ENCODE results near the gene USP47.

The USP47 gene

DNA sequence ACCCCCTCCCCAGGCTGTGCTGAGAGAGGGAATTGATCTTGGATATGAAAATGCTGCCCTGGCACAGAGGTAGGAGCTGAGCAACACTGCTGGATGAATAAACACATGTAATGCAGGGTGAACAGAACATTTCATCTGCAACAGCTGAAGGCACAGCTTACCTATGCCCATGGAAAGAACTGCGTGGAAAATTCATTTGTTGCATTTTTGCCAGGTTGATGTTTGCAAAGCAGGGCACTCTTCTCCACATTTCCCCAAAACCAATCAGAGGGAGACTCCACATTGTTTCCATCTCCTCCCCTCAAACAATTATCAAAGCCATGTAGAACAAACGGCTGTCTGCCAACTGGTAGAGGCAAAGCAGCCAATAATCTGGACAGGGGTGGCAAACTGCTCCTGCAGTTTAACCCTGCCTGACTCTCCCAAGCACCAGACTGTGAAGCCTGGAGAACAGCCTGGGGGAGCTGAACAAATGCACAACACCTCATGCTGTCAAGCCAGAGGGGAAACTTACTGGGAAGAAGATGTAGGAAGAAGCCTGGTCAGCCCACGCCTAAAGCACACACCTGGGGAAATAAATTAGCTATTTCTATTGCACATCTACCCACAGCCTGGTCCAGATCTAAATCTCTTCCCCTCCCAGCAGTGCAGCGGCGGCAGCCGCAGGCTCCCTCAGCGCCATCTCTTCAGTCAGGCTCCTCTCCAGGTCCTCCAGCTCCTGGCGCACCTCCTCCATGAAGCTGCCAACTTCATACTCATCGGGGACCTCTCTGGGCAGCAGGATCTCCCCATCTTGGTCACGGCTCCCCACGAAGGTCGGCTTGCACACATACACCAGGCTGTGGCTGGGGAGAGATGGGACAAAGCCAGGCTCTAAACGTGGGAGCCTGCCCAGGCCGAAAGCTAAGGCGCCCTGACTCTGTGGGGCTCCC lies 122.3 kb downstream of the USP47 start:
- Histone ChIP-seq H3K4me3 (no peak overlapping the region), H3K36me3 (replicated peaks) (no peaks in the 10 kb centered on the region), H3K9me3 (no peaks in the 10 kb centered on the region), H3K4me1 (no peaks in the 10 kb centered on the region), H3K27me3 (ENCODE audit: low read depth) (no peaks in the 10 kb centered on the region)
- DNase-seq (ENCODE audit: low spot score in 2 of 2) = no peak
- in situ Hi-C loops (cut with MboI; ENCODE audit: low sequenced_read_pairs) = no loop called here

DNA sequence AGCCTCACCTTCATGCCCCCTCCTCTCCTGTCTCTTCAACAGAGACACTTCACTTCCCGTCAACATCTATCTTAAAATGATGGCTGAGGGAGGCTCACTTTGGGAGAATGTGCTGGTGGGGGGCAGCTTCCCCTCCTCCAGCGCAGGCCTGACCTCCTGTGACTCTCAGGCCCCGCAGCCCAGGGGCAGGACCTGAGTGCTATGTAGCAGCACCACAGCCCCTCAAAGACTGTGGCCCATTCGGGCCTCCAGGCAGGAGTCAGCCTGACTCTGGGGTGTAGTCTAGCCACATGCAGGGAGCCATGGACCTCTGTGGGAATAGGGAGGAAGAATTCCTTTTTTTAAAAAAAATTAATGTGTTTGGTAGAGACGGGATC lies 123.0 kb downstream of the USP47 start:
- no peaks in the 10 kb centered on the region for H3K27me3 ChIP-seq (ENCODE audit: low read depth)
- no peaks in the 10 kb centered on the region for H3K4me1 ChIP-seq
- no peaks in the 10 kb centered on the region for H3K36me3 ChIP-seq (replicated peaks)
- H3K9me3 ChIP-seq = no peaks in the 10 kb centered on the region
- no peak for DNase-seq (ENCODE audit: low spot score in 2 of 2)
- in situ Hi-C loops (cut with MboI; ENCODE audit: low sequenced_read_pairs) = no loop called here
- H3K4me3 ChIP-seq = no peak overlapping the region

DNA sequence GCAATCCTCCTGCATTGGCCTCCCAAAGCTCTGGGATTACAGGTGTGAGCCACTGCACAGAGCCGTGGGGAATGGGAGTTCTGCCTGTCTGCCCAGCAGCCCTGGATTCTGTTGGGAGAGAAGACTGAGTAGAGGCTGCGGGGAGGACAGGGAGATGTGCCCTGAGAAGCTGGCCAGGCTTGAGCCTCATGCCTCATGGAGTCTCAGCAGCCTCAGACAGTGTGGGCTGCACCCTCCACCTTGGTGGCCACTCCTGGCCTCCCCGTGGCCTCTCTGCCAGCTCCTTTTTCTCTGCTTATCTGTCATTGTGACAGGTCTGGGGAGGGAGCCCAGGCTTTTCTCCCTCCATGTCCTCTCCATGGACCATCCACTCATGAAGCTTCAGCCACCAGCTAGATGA lies 123.4 kb downstream of the USP47 start:
- in situ Hi-C loops (cut with MboI; ENCODE audit: low sequenced_read_pairs) = no loop called here
- Histone ChIP-seq H3K9me3 (no peaks in the 10 kb centered on the region), H3K36me3 (replicated peaks) (no peaks in the 10 kb centered on the region), H3K4me3 (no peak overlapping the region), H3K27me3 (ENCODE audit: low read depth) (no peaks in the 10 kb centered on the region), H3K4me1 (no peaks in the 10 kb centered on the region)
- DNase-seq (ENCODE audit: low spot score in 2 of 2) = no peak

GRCh38 chr11:11965656-11966353 lies 124.0 kb downstream of the USP47 start:
- Histone ChIP-seq H3K9me3 (no peaks in the 10 kb centered on the region), H3K4me1 (no peaks in the 10 kb centered on the region), H3K4me3 (no peak overlapping the region), H3K27me3 (ENCODE audit: low read depth) (no peaks in the 10 kb centered on the region), H3K36me3 (replicated peaks) (no peaks in the 10 kb centered on the region)
- DNase-seq (ENCODE audit: low spot score in 2 of 2) = no peak
- in situ Hi-C loops (cut with MboI; ENCODE audit: low sequenced_read_pairs) = no loop called here

GRCh38 chr11:11966354-11966741 lies 124.6 kb downstream of the USP47 start:
- Histone ChIP-seq H3K9me3 (no peaks in the 10 kb centered on the region), H3K36me3 (replicated peaks) (no peaks in the 10 kb centered on the region), H3K4me3 (no peak overlapping the region), H3K4me1 (no peaks in the 10 kb centered on the region), H3K27me3 (ENCODE audit: low read depth) (no peaks in the 10 kb centered on the region)
- in situ Hi-C loops (cut with MboI; ENCODE audit: low sequenced_read_pairs) = no loop called here
- DNase-seq (ENCODE audit: low spot score in 2 of 2) = no peak

DNA sequence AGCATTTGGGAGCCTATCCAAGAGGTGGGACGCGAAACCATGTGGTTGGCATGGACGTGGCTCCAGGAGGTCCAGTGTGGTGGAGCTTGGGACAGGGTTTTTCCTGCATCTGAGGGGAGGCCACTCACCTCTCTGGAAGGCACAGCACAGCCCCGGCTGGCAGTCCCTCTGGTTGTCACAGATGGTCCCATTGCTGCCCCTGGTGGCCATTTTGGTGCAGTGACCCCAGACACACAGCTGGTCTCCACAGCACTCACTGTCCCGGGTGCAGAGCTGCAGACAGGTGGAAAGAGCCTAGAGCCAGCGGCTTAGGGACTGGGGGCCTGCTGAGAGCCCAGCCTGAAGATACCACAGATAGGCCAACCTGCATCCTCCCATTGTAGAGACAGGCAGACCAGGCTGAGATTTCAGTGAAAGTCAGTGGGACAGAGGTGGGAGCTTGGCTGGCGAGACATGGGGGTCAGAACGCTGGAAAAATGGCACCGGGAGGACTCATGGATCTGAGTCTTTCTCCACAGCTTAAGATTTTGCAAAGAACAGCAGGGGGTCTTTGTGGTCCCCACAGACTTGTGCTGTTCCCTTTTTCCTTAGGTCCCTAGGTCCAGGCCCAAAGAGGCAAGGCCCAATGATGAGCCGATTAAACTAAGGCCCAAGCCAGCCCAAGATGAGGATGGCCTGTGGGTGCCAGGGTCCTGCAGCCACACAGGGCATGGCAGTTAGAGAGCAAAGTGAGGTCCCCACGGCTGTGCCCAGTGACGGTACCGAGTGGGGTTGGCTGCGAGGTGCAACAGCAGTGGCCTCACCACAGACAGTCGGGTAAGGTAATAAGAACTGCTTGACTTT lies 125.3 kb downstream of the USP47 start:
- no peaks in the 10 kb centered on the region for H3K9me3 ChIP-seq
- in situ Hi-C loops (cut with MboI; ENCODE audit: low sequenced_read_pairs) = no loop called here
- no peak overlapping the region for H3K4me3 ChIP-seq
- no peaks in the 10 kb centered on the region for H3K27me3 ChIP-seq (ENCODE audit: low read depth)
- H3K36me3 ChIP-seq (replicated peaks) = no peaks in the 10 kb centered on the region
- DNase-seq (ENCODE audit: low spot score in 2 of 2) = peak; percentile 57 to 89
- no peaks in the 10 kb centered on the region for H3K4me1 ChIP-seq

GRCh38 chr11:11967669-11968510 lies 126.1 kb downstream of the USP47 start:
- Histone ChIP-seq H3K27me3 (ENCODE audit: low read depth) (no peaks in the 10 kb centered on the region), H3K4me1 (no peaks in the 10 kb centered on the region), H3K36me3 (replicated peaks) (no peaks in the 10 kb centered on the region), H3K4me3 (no peak overlapping the region), H3K9me3 (no peaks in the 10 kb centered on the region)
- DNase-seq (ENCODE audit: low spot score in 2 of 2) = no peak
- in situ Hi-C loops (cut with MboI; ENCODE audit: low sequenced_read_pairs) = no loop called here

DNA sequence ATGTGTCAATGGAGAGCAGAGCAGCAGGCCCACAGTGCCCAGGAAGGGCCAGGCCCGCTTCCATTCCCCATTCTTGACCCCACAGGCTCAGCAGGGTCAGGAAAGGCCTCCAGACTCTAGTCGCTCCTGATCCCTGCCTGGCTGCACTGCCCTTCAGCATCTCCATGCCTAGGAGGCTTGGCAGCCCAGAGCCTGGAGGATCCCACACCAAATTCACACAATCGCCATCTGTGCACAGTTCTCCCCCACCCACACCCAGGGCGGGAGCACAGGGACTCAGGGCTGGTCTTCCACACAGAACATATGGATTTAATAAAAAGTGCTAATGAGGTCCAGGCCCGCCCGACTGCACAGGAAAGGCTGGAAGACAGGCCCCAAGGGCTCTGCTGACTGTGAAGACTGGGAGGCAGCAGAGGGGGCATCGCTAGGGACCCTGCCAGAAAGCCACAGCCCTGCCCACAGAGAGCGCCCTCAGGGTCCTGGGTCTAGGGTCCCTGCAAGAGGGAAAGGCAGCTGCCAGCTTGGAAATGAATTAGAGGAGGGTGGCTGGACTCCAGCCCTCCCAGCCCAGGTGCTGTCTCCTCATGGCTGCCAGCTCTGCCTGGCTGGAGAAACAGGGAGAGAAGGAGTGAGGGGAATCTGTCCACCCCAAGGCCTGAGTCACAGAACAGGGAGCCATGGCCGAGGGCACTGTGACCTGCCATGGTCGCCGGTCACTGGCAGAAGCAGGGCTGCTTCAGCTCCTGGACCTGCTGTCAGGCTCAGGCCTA lies 126.9 kb downstream of the USP47 start:
- no peak for DNase-seq (ENCODE audit: low spot score in 2 of 2)
- in situ Hi-C loops (cut with MboI; ENCODE audit: low sequenced_read_pairs) = no loop called here
- H3K27me3 ChIP-seq (ENCODE audit: low read depth) = no peaks in the 10 kb centered on the region
- H3K9me3 ChIP-seq = no peaks in the 10 kb centered on the region
- H3K4me1 ChIP-seq = no peaks in the 10 kb centered on the region
- H3K36me3 ChIP-seq (replicated peaks) = no peaks in the 10 kb centered on the region
- H3K4me3 ChIP-seq = no peak overlapping the region

- H3K4me3 ChIP-seq = no peak overlapping the region
- H3K9me3 ChIP-seq = no peaks in the 10 kb centered on the region
- no peaks in the 10 kb centered on the region for H3K27me3 ChIP-seq (ENCODE audit: low read depth)
- DNase-seq (ENCODE audit: low spot score in 2 of 2) = no peak
- in situ Hi-C loops (cut with MboI; ENCODE audit: low sequenced_read_pairs) = no loop called here
- no peaks in the 10 kb centered on the region for H3K4me1 ChIP-seq
- no peaks in the 10 kb centered on the region for H3K36me3 ChIP-seq (replicated peaks)
These were observed 127.8 kb downstream of the USP47 start for GRCh38 chr11:11969380-11970215.

DNA sequence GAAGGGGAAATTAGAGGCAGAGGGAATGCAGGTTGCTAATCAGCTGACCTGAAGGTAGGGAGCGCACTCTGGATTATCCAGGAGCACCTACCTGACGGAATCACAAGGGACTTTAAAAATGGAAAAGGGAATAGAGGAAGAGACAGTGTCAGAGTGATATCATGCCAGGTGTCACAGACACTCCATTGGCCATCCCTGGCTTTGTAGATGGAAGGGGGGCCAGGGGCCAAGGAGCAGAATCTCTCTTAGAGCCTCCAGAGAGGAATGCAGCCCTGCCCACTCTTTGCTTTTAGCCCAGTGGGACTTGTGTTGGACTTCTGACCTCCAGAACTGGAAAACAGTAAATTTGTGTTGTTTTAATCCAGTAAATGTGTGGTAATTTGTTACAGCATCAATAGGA lies 128.8 kb downstream of the USP47 start:
- H3K4me1 ChIP-seq = no peaks in the 10 kb centered on the region
- H3K36me3 ChIP-seq (replicated peaks) = no peaks in the 10 kb centered on the region
- H3K27me3 ChIP-seq (ENCODE audit: low read depth) = no peaks in the 10 kb centered on the region
- no peaks in the 10 kb centered on the region for H3K9me3 ChIP-seq
- in situ Hi-C loops (cut with MboI; ENCODE audit: low sequenced_read_pairs) = no loop called here
- no peak overlapping the region for H3K4me3 ChIP-seq
- no peak for DNase-seq (ENCODE audit: low spot score in 2 of 2)

DNA sequence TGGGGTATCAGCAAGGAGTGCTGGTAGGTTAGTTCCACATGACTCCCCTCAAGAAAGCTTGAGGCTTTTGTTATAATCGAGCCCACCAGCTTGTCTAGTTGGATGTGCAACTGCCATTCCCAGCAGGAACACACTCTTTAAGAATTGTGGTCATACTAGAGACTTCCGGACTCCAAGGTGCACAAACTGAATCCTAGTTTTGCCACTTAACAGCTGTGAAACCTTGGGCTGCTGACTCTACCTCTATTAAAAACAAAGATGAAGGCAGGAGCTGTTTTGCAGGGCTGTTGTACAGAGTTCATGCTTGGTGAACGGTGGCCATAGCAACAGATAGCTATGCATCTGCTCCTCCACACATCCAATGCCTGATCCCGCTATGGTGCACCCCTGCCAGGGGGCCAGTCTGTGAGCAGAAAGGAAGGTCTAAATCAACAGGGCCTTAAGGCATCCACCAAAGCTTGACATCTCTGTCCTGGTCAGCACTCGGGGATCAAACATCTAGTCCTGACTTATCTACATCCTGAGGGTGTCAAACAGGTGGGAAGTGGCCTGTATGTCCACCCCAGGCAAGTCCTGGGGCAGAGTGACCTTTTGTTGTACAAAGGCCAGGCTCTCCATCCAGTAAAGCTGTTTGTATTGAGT lies 130.3 kb downstream of the USP47 start:
- in situ Hi-C loops (cut with MboI; ENCODE audit: low sequenced_read_pairs) = no loop called here

More for the DNA sequence above, 130.3 kb downstream of the USP47 start:
- no peaks in the 10 kb centered on the region for H3K27me3 ChIP-seq (ENCODE audit: low read depth)
- H3K4me3 ChIP-seq = no peak overlapping the region
- H3K4me1 ChIP-seq = no peaks in the 10 kb centered on the region
- H3K9me3 ChIP-seq = no peaks in the 10 kb centered on the region
- no peaks in the 10 kb centered on the region for H3K36me3 ChIP-seq (replicated peaks)
- no peak for DNase-seq (ENCODE audit: low spot score in 2 of 2)

Data from HAP-1 (cell line).